Stomach (tissue), 4 donors: ENCODE measurements around the gene PFDN2.

ENCODE experiments used
- CTCF ChIP-seq, 7 experiments: fragments of 450-650 bp in 4 of 7; fragments of 200-600 bp in 3 of 7; sonication (generic) in 3 of 7; IDR thresholded peaks; one replicate each; pipeline ENCODE4 v1.5.1; 2016 to 2019; ENCODE audit warnings: antibody characterized with exemption in 7 of 7, control low read depth in 2 of 7, mild to moderate bottlenecking in 1 of 7
- EP300 ChIP-seq: sonication (generic); formaldehyde crosslinking; IDR thresholded peaks from one replicate; pipeline ENCODE4 v1.6.1; 2017; ENCODE audit warnings: antibody characterized with exemption
- POLR2A ChIP-seq, 4 donors: fragments of 450-650 bp; IDR thresholded peaks; one replicate each; pipeline ENCODE4 v1.6.1; 2016; ENCODE audit warnings: antibody characterized with exemption in 4 of 4, control low read depth in 2 of 4, mild to moderate bottlenecking in 1 of 4, moderate library complexity in 1 of 4
- POLR2AphosphoS5 ChIP-seq, 3 donors: sonication (generic); formaldehyde crosslinking; IDR thresholded peaks; one replicate each; pipeline ENCODE4 v1.6.1; 2016; ENCODE audit warnings: antibody characterized with exemption in 3 of 3

DNA sequence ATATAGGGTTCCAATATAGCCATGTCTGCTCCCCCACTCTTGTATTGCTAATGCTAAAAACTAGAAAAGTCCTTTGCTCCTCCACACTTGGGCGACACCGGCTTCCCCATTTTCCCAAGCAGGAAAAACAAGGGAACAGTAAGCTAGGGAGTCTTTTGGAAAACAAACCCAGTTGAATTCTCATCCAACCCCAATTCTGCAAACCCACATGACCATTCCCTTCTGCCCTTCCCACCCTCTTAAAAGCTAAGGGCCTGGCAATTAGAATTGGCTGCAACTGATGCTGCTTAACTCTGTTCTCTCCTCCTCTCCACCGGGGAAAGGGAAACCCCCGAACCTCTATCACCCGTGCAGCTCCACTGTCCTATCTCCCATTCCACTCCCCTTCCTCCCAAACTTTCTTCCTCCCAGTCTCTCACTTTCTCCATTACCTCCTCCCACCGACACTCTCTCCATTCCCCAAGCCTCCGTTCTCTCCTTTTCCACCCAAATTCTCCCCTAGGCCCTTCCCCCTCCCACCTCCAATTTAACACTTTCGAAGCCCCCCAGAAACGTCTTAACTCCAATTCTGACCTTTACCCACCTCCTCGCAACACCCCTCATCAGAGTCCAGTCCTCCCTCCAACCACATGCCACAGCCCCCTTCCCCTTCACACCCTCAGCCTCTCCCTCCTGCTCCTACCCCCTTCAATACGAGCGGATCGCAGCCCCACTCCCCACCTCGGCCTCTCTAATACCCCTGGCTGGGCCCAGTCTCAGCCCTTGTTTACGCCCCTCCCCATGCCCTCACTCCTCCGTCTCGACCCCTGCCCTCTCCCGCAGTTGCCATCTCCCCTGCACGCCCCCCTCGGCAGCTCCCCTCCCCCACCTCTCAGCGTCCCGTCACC lies 13.9 kb upstream of the PFDN2 start:
- TF ChIP-seq POLR2A (IDR thresholded peaks at IDR 0.05) (no peak), CTCF (IDR thresholded peaks at IDR 0.05) (no peak), EP300 (no peak), POLR2AphosphoS5 (IDR thresholded peaks at IDR 0.05) (no peak)
